ENCODE results near the gene LAMA5.

LAMA5 gene

GRCh38 chr20:62285151-62285550, 82.0 kb downstream of the LAMA5 start:
- no peak overlapping the region for H3K4me3 ChIP-seq (ENCODE audit: low read depth, low read length)
- no peak for DNase-seq (ENCODE audit: low read depth)

GRCh38 chr20:62284448-62284847, 82.7 kb downstream of the LAMA5 start:
- DNase-seq (ENCODE audit: low read depth), result no peak
- no peak overlapping the region for H3K4me3 ChIP-seq (ENCODE audit: low read depth, low read length)

GRCh38 chr20:62282877-62283503, 84.1 kb downstream of the LAMA5 start:
- DNase-seq (ENCODE audit: low read depth), result no peak
- no peak overlapping the region for H3K4me3 ChIP-seq (ENCODE audit: low read depth, low read length)

GRCh38 chr20:62282103-62282502, 85.0 kb downstream of the LAMA5 start:
- H3K4me3 ChIP-seq (ENCODE audit: low read depth, low read length), result no peak overlapping the region
- DNase-seq (ENCODE audit: low read depth), result no peak

GRCh38 chr20:62281161-62281933, 85.8 kb downstream of the LAMA5 start:
- no peak overlapping the region for H3K4me3 ChIP-seq (ENCODE audit: low read depth, low read length)
- DNase-seq (ENCODE audit: low read depth), result no peak

GRCh38 chr20:62280303-62280702, 86.8 kb downstream of the LAMA5 start:
- no peak overlapping the region for H3K4me3 ChIP-seq (ENCODE audit: low read depth, low read length)
- no peak for DNase-seq (ENCODE audit: low read depth)

GRCh38 chr20:62277253-62277652, 89.9 kb downstream of the LAMA5 start:
- H3K4me3 ChIP-seq (ENCODE audit: low read depth, low read length), result no peak overlapping the region
- no peak for DNase-seq (ENCODE audit: low read depth)

GRCh38 chr20:62276439-62276838, 90.7 kb downstream of the LAMA5 start:
- no peak for DNase-seq (ENCODE audit: low read depth)
- H3K4me3 ChIP-seq (ENCODE audit: low read depth, low read length), result no peak overlapping the region

GRCh38 chr20:62275219-62275618, 91.9 kb downstream of the LAMA5 start:
- no peak overlapping the region for H3K4me3 ChIP-seq (ENCODE audit: low read depth, low read length)
- no peak for DNase-seq (ENCODE audit: low read depth)

GRCh38 chr20:62274332-62274950, 92.7 kb downstream of the LAMA5 start:
- no peak for DNase-seq (ENCODE audit: low read depth)
- H3K4me3 ChIP-seq (ENCODE audit: low read depth, low read length), result no peak overlapping the region

GRCh38 chr20:62273416-62273815, 93.7 kb downstream of the LAMA5 start:
- no peak for DNase-seq (ENCODE audit: low read depth)
- H3K4me3 ChIP-seq (ENCODE audit: low read depth, low read length), result no peak overlapping the region

GRCh38 chr20:62272200-62272599, 94.9 kb downstream of the LAMA5 start:
- no peak overlapping the region for H3K4me3 ChIP-seq (ENCODE audit: low read depth, low read length)
- no peak for DNase-seq (ENCODE audit: low read depth)

GRCh38 chr20:62269871-62270270, 97.2 kb downstream of the LAMA5 start:
- H3K4me3 ChIP-seq (ENCODE audit: low read depth, low read length), result no peak overlapping the region
- no peak for DNase-seq (ENCODE audit: low read depth)

GRCh38 chr20:62269378-62269777, 97.7 kb downstream of the LAMA5 start:
- DNase-seq (ENCODE audit: low read depth), result no peak
- no peak overlapping the region for H3K4me3 ChIP-seq (ENCODE audit: low read depth, low read length)

- DNase-seq (ENCODE audit: low read depth), result no peak
- H3K4me3 ChIP-seq (ENCODE audit: low read depth, low read length), result no peak overlapping the region
Measured at GRCh38 chr20:62268228-62268900, 98.7 kb downstream of the LAMA5 start.

GRCh38 chr20:62267543-62267942, 99.6 kb downstream of the LAMA5 start:
- H3K4me3 ChIP-seq (ENCODE audit: low read depth, low read length), result no peak overlapping the region

GRCh38 chr20:62266851-62267250, 100.3 kb downstream of the LAMA5 start:
- no peak overlapping the region for H3K4me3 ChIP-seq (ENCODE audit: low read depth, low read length)
- DNase-seq (ENCODE audit: low read depth), result no peak

More at GRCh38 chr20:62267543-62267942, 99.6 kb downstream of the LAMA5 start:
- DNase-seq (ENCODE audit: low read depth), result no peak

- H3K4me3 ChIP-seq (ENCODE audit: low read depth, low read length), result no peak overlapping the region
- no peak for DNase-seq (ENCODE audit: low read depth)
Measured at GRCh38 chr20:62266340-62266739, 100.8 kb downstream of the LAMA5 start.

GRCh38 chr20:62265365-62265764, 101.7 kb downstream of the LAMA5 start:
- no peak overlapping the region for H3K4me3 ChIP-seq (ENCODE audit: low read depth, low read length)
- DNase-seq (ENCODE audit: low read depth), result no peak

GRCh38 chr20:62263396-62263795, 103.7 kb downstream of the LAMA5 start:
- DNase-seq (ENCODE audit: low read depth), result no peak
- H3K4me3 ChIP-seq (ENCODE audit: low read depth, low read length), result no peak overlapping the region
